Activated T-cell treated with anti-CD3 and anti-CD28 coated beads, Interleukin-2, amount 50 U/mL, for 24 hours (primary cell): Measurements from ENCODE around the gene CARMIL3.
A peak's percentile ranks its signal among the peaks of the same experiment; 100 is the strongest.

Experiments
- DNase-seq: peaks from one replicate; pipeline ENCODE4 v3.0.0-alpha.2; 2020
- H3K27ac Mint-ChIP-seq: 2 replicates; pipeline ENCODE4 v1.8.0; 2020; ENCODE audit warnings: mild to moderate bottlenecking, mixed read lengths
- H3K27me3 Mint-ChIP-seq: 2 replicates; pipeline ENCODE4 v1.8.0; 2020; ENCODE audit warnings: mixed read lengths
- H3K36me3 Mint-ChIP-seq: 2 replicates; pipeline ENCODE4 v1.8.0; 2020; ENCODE audit warnings: low read depth, mixed read lengths
- H3K4me1 Mint-ChIP-seq: 2 replicates; pipeline ENCODE4 v1.8.0; 2020; ENCODE audit warnings: low read depth, mixed read lengths
- H3K4me3 Mint-ChIP-seq: 2 replicates; pipeline ENCODE4 v1.8.0; 2020; ENCODE audit warnings: mild to moderate bottlenecking, moderate library complexity, mixed read lengths
- H3K9me3 Mint-ChIP-seq: 2 replicates; pipeline ENCODE4 v1.8.0; 2020; ENCODE audit warnings: mixed read lengths

CARMIL3 gene

DNA sequence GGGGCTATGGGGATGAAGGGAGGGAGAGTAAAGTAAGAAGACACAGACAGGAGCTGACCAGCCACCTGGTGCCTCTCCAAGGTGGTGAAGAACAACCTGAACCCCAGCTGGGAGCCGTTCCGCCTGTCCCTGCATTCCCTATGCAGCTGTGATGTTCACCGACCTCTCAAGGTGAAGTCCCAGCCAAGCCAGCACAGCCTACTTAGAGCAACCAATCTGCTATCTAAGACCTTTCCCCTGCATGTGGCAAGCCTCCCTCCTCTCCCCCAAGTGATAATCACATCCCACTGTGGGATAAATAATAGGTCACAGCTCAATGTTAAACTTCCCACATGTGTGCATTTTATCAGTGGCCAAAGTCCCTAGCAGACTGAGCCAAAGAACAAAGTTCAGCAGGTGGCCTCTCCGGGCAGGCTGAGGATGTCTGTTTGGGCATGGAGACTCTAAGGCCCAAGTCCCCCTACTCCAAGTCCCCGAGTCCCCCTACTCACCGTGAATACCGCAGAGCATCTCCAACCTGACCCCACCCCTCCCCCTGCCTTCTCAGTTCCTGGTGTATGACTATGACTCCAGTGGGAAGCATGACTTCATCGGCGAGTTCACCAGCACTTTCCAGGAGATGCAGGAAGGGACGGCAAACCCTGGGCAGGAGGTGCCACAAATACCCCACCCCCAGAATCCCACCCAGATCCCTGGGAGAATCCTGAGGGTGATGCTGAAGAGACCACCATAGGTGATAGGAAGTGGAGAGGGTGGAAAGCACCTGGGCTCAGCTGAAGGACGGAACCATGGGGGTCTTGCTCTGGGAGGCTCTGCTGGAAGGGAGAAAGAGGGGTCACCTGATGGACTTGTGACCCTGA lies 23.0 kb downstream of the CARMIL3 start:
- H3K27ac Mint-ChIP-seq: no peak overlapping the region
- peaks cover 17% of the 10 kb centered on the region for H3K4me1 Mint-ChIP-seq
- no peak for DNase-seq
- no peaks in the 10 kb centered on the region for H3K36me3 Mint-ChIP-seq
- H3K9me3 Mint-ChIP-seq: no peaks in the 10 kb centered on the region
- H3K4me3 Mint-ChIP-seq: no peak overlapping the region
- H3K27me3 Mint-ChIP-seq: peaks cover 5% of the 10 kb centered on the region

DNA sequence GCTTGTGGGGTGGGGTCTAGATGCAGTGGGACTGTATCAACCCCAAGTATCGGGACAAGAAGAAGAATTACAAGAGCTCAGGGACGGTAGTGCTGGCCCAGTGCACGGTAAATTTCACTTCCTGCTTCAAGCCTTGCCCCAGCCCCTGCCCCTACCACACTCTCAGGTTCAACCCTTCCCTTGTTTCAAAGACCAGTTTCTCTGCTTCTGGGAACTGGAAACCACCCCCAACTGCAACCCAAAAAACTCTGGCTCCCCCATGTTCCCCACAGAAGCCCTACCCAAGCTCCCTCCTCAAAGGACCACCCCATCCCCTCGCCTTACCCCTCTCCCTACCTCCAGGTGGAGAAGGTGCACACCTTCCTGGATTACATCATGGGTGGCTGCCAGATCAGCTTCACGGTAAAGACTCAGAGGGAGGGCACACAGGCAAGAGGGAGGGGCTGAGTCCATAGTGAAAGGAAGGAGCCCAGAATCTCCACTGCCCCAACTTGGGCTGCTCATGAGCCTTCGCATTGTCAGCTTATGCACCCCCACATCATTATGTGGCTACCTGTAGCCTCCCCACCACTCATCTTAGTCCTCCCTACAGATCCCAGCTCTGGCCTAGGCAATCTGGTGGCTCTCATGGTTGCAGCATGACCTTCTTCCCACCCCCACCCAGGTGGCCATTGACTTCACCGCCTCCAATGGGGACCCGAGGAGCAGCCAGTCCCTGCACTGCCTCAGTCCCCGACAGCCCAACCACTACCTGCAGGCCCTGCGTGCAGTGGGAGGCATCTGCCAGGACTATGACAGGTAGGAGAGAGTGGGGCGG lies 23.9 kb downstream of the CARMIL3 start:
- Mint-ChIP-seq H3K9me3 (no peaks in the 10 kb centered on the region), H3K27ac (no peak overlapping the region), H3K4me3 (no peak overlapping the region), H3K36me3 (no peaks in the 10 kb centered on the region), H3K4me1 (peaks cover 19% of the 10 kb centered on the region), H3K27me3 (no peaks in the 10 kb centered on the region)
- DNase-seq: no peak

- no peak overlapping the region for H3K4me3 Mint-ChIP-seq
- H3K27me3 Mint-ChIP-seq: no peaks in the 10 kb centered on the region
- DNase-seq: no peak
- H3K36me3 Mint-ChIP-seq: no peaks in the 10 kb centered on the region
- H3K27ac Mint-ChIP-seq: no peak overlapping the region
- H3K9me3 Mint-ChIP-seq: no peaks in the 10 kb centered on the region
- peaks cover 16% of the 10 kb centered on the region for H3K4me1 Mint-ChIP-seq
Observed at GRCh38 chr14:24076302-24076601, 24.4 kb downstream of the CARMIL3 start.

DNA sequence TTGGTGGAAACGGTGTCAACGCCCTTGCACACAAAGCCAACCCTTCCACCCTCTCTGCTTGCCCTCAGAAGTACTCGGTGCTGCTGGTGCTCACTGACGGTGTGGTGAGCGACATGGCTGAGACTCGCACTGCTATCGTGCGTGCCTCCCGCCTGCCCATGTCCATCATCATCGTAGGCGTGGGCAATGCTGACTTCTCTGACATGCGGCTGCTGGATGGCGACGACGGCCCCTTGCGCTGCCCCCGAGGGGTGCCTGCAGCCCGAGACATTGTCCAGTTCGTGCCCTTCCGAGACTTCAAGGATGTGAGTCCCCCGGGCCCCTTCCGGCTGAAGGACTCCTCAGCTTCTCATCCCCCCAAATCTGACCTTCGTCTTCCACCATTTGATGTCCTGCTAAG lies 25.3 kb downstream of the CARMIL3 start:
- Mint-ChIP-seq H3K27ac (no peak overlapping the region), H3K9me3 (no peaks in the 10 kb centered on the region), H3K4me3 (no peak overlapping the region), H3K4me1 (peaks cover 17% of the 10 kb centered on the region), H3K27me3 (no peaks in the 10 kb centered on the region), H3K36me3 (no peaks in the 10 kb centered on the region)
- no peak for DNase-seq

GRCh38 chr14:24078146-24078545 lies 26.3 kb downstream of the CARMIL3 start:
- H3K4me1 Mint-ChIP-seq: peaks cover 19% of the 10 kb centered on the region
- H3K4me3 Mint-ChIP-seq: no peak overlapping the region
- no peaks in the 10 kb centered on the region for H3K9me3 Mint-ChIP-seq
- H3K27me3 Mint-ChIP-seq: no peaks in the 10 kb centered on the region
- H3K36me3 Mint-ChIP-seq: no peaks in the 10 kb centered on the region
- no peak overlapping the region for H3K27ac Mint-ChIP-seq
- DNase-seq: no peak

GRCh38 chr14:24079491-24080141 lies 27.8 kb downstream of the CARMIL3 start:
- no peak for DNase-seq
- H3K27me3 Mint-ChIP-seq: no peaks in the 10 kb centered on the region
- H3K27ac Mint-ChIP-seq: no peak overlapping the region
- H3K4me3 Mint-ChIP-seq: no peak overlapping the region
- H3K4me1 Mint-ChIP-seq: peaks cover 19% of the 10 kb centered on the region
- H3K36me3 Mint-ChIP-seq: no peaks in the 10 kb centered on the region
- no peaks in the 10 kb centered on the region for H3K9me3 Mint-ChIP-seq

DNA sequence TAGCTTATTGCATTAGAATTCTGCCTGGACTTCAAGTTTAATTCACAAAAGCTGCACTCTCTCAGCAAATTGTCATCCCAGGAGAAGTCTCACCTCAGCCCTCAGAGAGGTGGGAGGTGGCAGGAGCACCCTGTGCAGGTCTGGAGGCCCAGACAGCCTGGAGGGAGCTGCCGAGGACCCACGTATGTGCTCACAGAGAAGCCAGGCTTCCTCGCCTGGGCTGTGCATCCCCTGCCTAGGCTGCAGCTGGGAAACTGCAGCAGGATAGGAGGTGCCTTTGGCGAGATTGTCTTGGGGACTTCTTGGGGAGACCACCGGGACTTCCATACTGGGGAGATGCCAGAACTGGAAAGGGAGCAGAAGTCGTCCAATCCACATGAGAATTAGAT lies 28.3 kb downstream of the CARMIL3 start:
- H3K9me3 Mint-ChIP-seq: no peaks in the 10 kb centered on the region
- no peak for DNase-seq
- no peaks in the 10 kb centered on the region for H3K27me3 Mint-ChIP-seq
- peak overlapping the region; percentile 55 for H3K4me3 Mint-ChIP-seq
- peaks cover 19% of the 10 kb centered on the region for H3K4me1 Mint-ChIP-seq
- H3K27ac Mint-ChIP-seq: peak overlapping the region; percentile 80
- no peaks in the 10 kb centered on the region for H3K36me3 Mint-ChIP-seq

- peak; percentile 86 for DNase-seq
- Mint-ChIP-seq H3K27ac (peak overlapping the region; percentile 80), H3K9me3 (no peaks in the 10 kb centered on the region), H3K27me3 (no peaks in the 10 kb centered on the region), H3K4me3 (peak overlapping the region; percentile 77), H3K36me3 (no peaks in the 10 kb centered on the region), H3K4me1 (peaks cover 19% of the 10 kb centered on the region)
Observed at GRCh38 chr14:24080888-24081738, 29.3 kb downstream of the CARMIL3 start.

DNA sequence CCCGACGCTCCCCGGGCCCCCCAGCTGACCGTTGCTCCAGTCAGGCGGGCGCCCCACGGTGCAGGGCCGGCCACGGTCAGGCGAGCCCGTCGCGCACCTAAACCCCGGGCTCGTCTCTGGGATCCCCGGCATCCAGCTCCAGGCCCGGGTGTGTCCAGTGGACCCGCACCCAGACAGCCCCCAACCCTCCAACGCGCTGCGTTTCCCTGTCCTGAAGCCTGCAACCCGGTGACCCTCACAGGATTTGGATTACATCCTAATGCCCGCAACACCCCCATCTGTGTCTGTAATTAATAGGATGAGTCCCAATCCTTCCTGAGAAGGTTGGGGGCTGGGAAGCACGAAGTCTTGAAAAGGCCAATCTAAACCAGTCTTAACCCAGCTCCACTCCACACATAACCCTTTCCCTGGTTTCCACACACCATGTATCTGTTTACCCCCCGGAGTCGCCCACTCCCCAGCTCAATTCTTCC lies 30.0 kb downstream of the CARMIL3 start:
- no peaks in the 10 kb centered on the region for H3K9me3 Mint-ChIP-seq
- H3K36me3 Mint-ChIP-seq: no peaks in the 10 kb centered on the region
- peak overlapping the region; percentile 77 for H3K4me3 Mint-ChIP-seq
- H3K4me1 Mint-ChIP-seq: peaks cover 19% of the 10 kb centered on the region
- peak overlapping the region; percentile 70 for H3K27ac Mint-ChIP-seq
- H3K27me3 Mint-ChIP-seq: no peaks in the 10 kb centered on the region
- no peak for DNase-seq

DNA sequence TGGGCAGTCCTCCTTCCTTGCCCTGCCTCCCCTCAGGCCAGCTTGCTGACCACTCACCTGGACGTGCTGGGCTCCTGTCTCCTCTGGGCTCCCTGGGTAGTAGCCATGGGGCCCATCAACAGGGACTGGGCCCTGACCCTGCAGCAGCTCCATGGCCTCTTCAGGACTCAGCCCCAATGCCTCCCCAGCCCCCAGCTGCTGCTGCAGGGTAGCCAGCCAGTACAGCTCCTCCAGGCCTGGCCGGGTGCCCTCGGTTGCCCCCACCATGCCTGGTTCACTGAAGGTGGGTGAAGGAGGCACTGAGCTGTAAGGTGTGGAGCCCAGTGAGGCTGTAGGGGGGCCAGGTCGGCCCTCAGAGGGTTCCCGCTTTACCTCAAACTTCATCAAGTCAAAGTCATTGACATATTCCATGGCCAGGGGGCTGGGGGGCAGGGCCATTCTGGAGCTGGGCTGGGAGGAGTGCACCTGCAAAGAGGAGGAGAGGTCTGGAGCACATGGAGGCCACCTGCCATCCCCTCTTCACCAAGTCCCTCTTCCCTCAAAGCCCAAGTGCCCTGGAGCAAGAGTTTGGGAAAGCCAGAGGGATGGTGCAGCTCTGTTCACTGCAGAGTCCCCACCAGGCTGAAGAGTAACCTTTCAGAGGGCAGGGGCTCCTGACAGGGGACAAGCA lies 30.7 kb downstream of the CARMIL3 start:
- no peak overlapping the region for H3K27ac Mint-ChIP-seq
- no peaks in the 10 kb centered on the region for H3K36me3 Mint-ChIP-seq
- no peaks in the 10 kb centered on the region for H3K27me3 Mint-ChIP-seq
- DNase-seq: no peak
- H3K4me1 Mint-ChIP-seq: peaks cover 19% of the 10 kb centered on the region
- H3K9me3 Mint-ChIP-seq: no peaks in the 10 kb centered on the region
- H3K4me3 Mint-ChIP-seq: peak overlapping the region; percentile 77

- Mint-ChIP-seq H3K27ac (no peak overlapping the region), H3K36me3 (no peaks in the 10 kb centered on the region), H3K27me3 (no peaks in the 10 kb centered on the region), H3K9me3 (no peaks in the 10 kb centered on the region), H3K4me3 (no peak overlapping the region), H3K4me1 (peaks cover 19% of the 10 kb centered on the region)
- no peak for DNase-seq
Observed at GRCh38 chr14:24083462-24083861, 31.7 kb downstream of the CARMIL3 start.

GRCh38 chr14:24084440-24084839 lies 32.6 kb downstream of the CARMIL3 start:
- no peak for DNase-seq
- Mint-ChIP-seq H3K27me3 (no peaks in the 10 kb centered on the region), H3K36me3 (no peaks in the 10 kb centered on the region), H3K9me3 (no peaks in the 10 kb centered on the region), H3K4me1 (peaks cover 19% of the 10 kb centered on the region), H3K4me3 (no peak overlapping the region), H3K27ac (no peak overlapping the region)

DNA sequence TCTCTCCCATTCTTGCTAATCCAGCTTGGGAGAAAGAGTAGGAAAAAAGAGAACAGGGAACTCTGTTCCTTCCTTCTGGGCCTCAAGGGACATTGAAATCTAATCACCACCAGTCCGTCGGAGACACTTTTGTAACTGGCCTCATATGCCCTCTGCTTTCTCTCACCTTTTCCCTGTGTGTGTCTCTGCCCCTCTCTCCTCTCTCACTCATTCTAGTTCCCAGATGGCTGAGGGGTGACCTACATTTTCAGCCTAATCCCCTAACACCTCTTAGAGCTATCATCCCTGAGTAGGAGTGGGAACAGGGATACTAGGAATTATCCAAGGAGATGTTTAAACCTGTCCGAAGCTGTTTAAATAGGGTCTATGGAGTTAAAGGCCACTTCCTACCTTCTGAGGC lies 33.4 kb downstream of the CARMIL3 start:
- no peaks in the 10 kb centered on the region for H3K9me3 Mint-ChIP-seq

More for the DNA sequence above, 33.4 kb downstream of the CARMIL3 start:
- DNase-seq: no peak
- no peaks in the 10 kb centered on the region for H3K27me3 Mint-ChIP-seq
- H3K36me3 Mint-ChIP-seq: no peaks in the 10 kb centered on the region
- H3K4me1 Mint-ChIP-seq: peaks cover 17% of the 10 kb centered on the region
- no peak overlapping the region for H3K4me3 Mint-ChIP-seq
- H3K27ac Mint-ChIP-seq: no peak overlapping the region
